22Rv1 (cell line): Measurements from ENCODE around the gene CYBRD1.

Source experiments
- H3K27ac ChIP-seq: fragments of 450-650 bp; 2 replicates; pipeline ENCODE4 v1.5.1; 2017
- CTCF ChIP-seq: fragments of 450-650 bp; IDR thresholded peaks from 2 replicates; pipeline ENCODE4 v1.5.1; 2017; ENCODE audit warnings: mild to moderate bottlenecking
- ZFX ChIP-seq: fragments of 450-650 bp; IDR thresholded peaks from 2 replicates; pipeline ENCODE4 v1.6.1; 2017; ENCODE audit warnings: antibody characterized with exemption, borderline replicate concordance

CYBRD1 gene

GRCh38 chr2:171583566-171583965 lies 61.3 kb downstream of the CYBRD1 start:
- TF ChIP-seq ZFX (no peak), CTCF (no peak)

GRCh38 chr2:171584001-171584400 lies 61.7 kb downstream of the CYBRD1 start:
- TF ChIP-seq ZFX (no peak), CTCF (no peak)
- no peak overlapping the region for H3K27ac ChIP-seq

More at GRCh38 chr2:171583566-171583965, 61.3 kb downstream of the CYBRD1 start:
- H3K27ac ChIP-seq, result no peak overlapping the region

- H3K27ac ChIP-seq, result no peak overlapping the region
- TF ChIP-seq CTCF (no peak), ZFX (no peak)
These were observed 64.9 kb downstream of the CYBRD1 start for GRCh38 chr2:171587132-171587531.

GRCh38 chr2:171587567-171587966 lies 65.3 kb downstream of the CYBRD1 start:
- H3K27ac ChIP-seq, result no peak overlapping the region
- TF ChIP-seq ZFX (no peak), CTCF (no peak)

- no peak overlapping the region for H3K27ac ChIP-seq
- TF ChIP-seq CTCF, result no peak
- TF ChIP-seq ZFX, result no peak
These were observed 67.8 kb downstream of the CYBRD1 start for GRCh38 chr2:171590116-171590515.

GRCh38 chr2:171592036-171592555 lies 69.8 kb downstream of the CYBRD1 start:
- no peak overlapping the region for H3K27ac ChIP-seq
- no peak for TF ChIP-seq ZFX
- no peak for TF ChIP-seq CTCF

GRCh38 chr2:171595456-171595855 lies 73.2 kb downstream of the CYBRD1 start:
- no peak overlapping the region for H3K27ac ChIP-seq
- TF ChIP-seq ZFX, result no peak

- no peak for TF ChIP-seq ZFX
- TF ChIP-seq CTCF, result no peak
- H3K27ac ChIP-seq, result no peak overlapping the region
These were observed 73.6 kb downstream of the CYBRD1 start for GRCh38 chr2:171595896-171596295.
